GM18511 (cell line): ENCODE results near the gene DBN1.

Experiments used
- ATAC-seq: cut with Tn5 transposase; IDR thresholded peaks from one replicate; pipeline ENCODE4 v1.9.1; 2021; ENCODE audit warnings: mild to moderate bottlenecking, moderate library complexity; ENCODE audit not compliant: unreplicated experiment

DBN1 gene

DNA sequence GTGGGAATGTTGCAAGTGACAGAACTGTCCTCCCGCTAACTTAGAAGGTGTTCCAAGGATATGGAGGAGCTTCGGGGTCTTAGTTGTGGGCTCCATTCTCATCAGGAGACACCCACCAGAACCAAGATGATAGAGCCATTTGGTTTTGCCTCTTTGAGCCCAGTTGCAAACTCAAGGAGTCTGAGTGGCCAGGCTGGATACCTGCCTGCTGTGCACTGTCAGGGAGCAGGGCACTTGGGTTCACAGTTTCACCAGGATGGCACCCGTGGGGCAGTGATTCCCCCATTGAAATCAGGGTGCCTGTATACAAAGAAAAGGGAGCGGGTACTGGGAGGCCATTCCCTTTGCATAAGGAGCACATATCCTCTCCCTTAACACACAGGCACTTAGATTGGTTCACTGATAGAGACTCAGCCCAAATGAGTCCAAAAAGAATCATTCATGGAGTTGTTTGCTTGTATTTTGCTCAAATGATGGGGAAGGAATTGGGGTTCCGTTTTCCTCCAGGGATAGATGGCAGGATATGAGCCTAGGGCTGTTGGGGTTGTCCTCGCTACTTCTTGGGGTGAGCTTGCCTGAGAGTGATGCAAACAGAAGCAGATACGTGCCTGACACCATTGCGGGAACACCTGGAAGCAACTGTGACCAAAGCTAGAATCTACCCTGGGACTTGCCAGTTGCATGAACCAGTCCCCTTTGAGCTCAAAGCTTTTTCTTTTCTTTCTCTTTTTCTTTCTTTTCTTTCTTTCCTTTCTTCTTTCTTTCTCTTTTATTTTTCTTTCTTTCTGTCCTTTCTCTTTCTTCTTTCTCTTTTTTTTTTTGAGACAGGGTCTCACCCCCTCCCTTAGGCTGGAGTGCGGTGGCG is 28.1 kb downstream of the DBN1 start:
- no peak for ATAC-seq

DNA sequence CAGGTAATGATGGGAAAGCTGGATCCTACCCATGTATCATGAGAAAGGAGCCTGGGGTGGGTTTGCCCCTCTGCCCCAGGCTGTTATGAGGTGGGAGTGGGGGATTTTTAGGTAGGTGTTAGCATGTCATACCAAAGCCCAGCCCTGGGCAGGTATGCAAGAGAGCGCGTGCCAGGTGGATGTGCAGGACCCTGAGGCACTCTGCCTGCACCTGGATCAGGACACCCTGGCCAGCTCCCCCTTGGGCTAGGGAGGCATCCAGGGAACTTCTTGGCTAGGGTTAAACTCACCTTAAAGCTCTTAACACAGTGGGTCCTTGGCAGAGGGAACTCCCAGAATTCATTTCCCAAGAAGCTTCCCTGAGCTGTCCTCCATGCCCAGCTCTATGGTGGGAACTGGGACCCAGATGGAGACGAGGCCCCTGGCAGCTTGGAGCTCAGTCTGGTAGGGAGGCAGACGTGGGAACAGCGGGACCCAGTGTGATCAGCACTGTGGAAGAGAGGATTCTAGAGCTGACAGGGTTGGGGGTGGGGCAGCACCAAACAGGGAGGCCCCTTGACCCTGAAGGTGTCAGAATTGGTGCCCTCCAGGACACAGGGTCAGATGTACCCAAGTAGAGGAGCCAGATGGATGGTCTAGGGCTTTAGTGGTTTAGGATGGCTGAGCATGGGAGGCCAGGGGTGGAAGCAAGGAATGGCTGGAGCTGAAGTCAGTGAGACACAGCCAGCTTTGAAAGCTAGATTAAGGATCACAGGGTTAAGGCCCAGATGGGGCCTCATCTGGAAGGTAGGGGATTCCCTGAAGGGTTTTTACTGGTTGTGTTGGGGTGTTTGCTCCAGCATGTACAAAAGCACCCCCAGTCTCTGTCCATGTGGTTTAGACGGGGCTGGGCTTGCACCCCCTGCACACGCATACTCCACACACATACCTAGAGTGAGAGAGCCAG is 29.1 kb downstream of the DBN1 start:
- no peak for ATAC-seq

DNA sequence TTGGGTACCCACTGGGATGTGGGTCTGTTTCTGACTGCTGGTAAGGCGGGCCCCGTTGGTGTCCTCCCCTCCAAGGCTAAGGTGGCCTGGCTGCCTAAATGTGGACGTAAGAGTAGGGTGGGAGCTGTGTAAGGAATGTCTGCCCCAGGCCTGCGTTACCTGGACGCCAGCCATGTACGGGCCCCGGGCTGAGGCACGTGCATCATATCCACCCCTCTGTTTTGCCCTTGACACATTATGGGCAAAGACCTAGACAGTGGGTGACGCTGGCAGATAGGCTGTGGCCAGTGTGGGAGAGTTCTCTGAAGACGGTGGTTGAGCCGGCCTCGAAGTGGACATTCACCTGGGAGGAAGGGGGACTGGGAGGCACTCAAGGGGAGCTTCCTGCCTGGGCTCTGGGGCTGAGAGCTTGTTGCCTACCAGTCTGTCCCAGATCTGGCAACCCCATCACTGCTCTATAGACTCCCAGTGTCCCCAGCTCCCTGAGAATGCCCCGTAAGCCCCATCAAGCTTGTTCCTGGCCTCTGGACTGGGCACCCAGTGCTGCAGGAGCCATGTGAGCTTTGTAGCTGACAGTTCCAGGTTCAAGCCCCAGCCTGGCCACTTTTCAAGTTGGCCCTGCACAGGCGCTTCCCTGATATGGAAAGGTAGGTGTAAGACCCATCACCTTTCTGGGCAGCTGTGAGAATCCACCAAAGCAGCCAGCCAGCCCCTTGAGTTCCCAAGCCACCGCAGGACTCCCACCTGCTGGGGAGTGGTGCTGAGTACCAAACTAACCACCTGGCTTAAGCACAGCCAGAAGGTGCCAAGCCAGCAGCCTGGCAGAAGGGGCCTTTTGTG is 30.1 kb downstream of the DBN1 start:
- no peak for ATAC-seq

DNA sequence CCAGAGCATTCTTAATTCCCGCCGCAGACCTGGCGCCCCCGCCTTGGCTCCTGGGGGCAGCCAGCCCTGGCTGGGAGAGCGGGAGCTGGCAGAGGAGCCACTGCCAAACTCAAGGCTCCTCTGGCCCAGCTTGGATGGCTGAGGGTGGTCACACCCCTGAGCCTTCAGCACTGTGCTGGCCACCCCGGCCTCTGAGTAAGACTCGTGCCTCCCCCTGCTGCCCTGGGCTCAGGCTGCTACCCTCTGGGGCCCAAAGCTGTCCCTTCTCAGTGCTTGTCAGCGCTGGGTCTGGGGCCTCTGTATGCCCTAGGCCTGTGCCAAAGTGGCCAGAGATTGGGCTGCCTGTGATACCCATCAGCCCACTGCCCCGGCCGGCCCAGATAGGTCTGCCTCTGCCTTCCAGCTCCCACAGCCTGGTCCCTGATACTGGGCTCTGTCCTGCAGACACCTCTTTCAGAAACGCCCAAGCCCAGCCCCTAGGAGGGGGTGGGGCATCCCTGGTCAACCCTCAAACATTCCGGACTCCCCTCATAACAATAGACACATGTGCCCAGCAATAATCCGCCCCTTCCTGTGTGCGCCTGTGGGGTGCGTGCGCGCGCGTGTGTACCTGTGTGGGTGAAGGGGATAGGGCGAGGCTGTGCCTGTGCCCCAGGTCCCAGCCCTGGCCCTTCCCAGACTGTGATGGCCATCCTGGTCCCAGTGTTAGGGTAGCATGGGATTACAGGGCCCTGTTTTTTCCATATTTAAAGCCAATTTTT is 31.2 kb downstream of the DBN1 start:
- no peak for ATAC-seq

DNA sequence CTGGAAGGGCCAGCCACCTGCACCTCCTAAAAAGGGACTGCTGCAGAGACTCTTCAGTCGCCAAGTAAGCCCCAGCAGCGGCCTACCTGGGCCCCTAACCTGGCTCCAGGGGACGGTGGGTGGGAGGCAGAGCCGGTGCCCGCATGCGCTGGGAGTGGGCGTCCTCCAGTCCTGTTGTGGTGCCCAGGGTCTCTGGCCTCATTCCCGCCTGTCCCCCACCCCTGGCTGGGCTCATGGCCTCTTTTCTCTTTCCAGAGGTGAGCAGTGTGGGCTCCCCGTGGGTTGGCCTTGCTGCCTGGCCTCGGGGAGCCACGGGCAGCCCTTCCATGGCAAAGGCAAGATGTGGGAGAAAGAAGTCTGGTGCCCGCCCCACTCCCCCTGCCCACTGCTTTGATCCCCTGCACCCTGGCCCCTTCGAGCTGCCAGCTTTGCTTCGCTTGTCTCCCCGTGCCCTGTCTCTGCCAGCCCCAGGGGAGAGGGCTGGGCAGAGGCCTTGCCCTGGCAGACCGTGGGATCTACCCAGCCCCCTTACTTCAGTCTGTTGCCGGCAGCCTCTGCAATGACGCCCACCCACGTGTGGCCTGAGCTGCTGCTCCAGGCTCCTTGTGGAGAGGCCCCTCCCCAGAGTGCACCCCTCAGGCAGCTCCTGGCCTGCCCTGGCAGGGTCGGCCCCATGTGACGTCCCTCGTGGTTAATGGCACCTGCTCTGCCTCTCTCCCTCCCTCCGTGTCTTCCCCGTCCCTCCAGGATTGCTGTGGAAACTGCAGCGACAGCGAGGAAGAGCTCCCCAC is 32.2 kb downstream of the DBN1 start:
- no peak for ATAC-seq

DNA sequence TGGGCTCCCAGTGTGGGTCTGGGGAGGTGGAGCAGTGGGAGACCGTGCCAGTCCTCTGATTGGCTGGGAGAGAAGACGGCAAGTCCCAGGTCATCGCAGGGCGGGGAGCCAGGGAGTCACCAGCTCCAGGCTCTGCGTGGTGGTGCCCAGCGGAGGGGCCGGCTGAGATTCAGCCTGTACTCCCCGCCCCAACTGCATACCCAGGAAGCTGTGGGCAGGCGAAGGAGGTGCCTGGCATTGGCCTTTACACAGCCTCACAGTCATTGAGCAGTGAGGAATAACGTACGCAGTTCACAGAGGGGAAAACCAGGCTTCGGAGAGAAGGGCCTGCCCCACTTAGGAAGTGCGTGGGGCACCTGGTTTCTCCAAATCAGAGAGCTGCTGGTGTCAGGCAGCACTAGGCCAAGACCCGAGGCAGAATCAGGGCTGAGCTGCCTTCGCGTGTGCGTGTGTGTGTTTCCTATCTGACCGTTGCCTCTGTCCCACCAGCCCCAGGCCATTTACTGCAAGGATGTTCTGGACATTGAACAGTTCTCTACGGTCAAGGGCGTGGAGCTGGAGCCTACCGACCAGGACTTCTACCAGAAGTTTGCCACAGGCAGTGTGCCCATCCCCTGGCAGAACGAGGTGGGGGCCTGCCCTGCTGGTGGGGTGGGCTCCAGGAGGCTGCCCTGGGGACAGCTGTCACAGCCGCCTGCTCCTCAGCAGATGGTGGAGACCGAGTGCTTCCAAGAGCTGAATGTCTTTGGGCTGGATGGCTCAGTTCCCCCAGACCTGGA is 33.0 kb downstream of the DBN1 start:
- ATAC-seq, result no peak

DNA sequence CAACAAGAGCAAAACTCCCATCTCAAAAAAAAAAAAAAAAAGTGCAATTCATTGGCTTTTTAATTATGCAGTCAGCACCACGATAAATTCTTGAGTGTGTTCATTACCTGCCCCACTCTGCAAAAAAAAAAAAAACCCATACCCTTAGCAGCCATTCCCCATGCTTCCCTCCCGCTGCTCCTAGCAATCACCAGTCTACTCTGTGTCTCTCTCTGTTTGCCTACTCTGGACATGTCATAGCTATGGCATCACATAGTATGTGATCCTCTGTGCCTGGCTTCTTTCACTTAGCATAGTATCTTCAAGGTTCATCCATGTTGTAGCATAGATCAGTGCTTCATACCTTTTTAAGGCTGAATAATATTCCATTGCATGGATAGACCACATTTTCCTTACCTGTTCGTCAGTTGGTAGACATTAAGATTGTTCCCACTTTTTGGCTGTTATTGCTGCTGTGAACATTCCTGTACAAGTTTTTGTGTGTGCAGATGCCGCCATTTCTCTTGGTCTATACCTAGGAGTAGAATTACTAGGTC is 33.8 kb downstream of the DBN1 start:
- no peak for ATAC-seq

DNA sequence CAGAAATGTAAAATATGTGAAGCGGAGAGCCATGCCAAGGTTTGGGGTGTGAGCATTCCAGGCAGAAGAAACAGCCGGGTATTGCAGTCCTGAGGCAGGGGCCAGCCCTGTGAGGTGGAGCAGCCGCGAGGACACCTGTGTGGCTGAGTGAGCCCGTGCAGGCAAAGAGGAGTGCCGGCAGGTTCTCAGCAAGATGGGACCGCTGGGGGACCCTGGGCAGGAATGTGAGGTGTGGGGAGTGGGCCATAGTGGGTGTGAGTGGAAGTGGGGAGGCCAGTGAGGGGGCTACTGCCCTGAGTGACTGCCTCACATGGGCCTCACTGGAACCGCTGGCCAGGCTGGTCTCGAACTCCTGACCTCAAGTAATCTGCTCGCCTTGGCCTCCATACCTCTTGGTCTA is 35.0 kb downstream of the DBN1 start:
- no peak for ATAC-seq

DNA sequence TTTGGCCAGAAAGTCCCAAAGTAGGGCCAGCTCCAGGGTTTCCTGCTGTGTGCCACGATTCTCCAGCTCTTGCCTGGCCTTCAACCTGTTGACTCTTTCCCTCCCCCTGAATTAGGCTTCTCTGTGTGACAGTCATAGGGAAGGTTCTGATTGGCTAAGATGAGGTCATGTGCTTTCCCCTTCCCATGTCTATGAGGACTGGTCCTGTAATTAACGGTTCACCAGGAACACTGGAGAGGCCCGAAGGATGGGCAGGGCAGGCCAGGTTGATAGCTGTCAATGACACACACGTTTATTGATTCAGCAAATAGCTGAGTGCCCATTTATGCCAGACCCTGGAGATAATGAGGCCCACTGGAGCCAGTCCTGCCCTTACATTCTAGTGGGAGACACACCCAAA is 35.8 kb downstream of the DBN1 start:
- ATAC-seq, result no peak

DNA sequence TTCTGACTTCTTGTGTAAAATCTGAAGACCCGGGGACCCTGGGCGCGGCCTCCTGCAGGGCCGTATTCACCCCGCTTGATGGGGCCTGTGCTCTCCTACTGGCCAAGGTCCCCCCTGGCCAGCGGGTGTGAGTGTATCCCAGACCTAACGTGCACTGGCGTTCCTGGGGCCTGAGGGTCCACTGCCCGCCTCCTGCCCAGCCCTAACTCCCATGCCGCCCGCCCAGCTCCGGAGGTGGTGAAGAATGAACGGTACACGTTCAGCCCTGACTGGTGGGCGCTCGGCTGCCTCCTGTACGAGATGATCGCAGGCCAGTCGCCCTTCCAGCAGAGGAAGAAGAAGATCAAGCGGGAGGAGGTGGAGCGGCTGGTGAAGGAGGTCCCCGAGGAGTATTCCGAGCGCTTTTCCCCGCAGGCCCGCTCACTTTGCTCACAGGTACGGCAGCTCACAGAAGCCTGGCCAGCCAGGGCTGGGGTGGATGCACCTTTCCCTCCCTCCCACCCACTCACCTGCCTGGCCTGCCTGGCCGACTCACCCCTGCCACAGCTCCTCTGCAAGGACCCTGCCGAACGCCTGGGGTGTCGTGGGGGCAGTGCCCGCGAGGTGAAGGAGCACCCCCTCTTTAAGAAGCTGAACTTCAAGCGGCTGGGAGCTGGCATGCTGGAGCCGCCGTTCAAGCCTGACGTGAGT is 37.4 kb downstream of the DBN1 start:
- no peak for ATAC-seq

DNA sequence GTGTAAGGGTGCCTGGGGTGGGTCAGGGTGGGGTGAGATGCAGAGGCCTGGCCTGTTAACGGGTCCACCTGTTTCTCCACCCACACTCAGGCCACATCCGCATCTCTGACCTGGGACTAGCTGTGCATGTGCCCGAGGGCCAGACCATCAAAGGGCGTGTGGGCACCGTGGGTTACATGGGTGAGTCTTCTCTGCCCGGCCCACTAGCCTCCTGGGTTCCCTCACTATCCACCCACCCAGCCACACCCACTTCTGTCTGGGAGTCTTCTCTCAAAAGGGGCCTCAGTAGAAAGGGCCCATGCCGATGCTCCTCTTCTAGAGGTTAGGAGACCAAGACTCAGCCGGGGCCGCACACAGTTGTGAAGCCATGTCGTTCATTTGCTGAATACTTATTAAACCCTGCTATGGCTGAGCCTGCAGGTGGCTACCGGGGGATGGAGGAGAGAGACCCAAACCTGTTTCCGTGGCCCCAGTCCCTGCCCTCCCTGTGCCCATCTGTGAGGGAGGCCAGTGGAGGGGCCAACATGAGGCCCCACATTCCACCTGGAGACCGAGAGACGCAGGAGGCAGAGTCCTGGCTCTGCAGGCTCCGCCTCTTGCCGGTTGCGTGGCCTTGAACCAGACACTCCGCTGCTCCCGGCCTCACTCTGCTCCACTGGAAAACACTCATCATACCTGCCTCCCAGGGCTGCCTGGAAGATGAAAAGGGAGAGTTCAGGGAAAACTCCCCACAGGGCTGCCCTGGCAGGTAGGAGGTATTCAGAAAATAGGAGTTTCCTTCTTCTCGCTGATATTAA is 38.3 kb downstream of the DBN1 start:
- no peak for ATAC-seq

DNA sequence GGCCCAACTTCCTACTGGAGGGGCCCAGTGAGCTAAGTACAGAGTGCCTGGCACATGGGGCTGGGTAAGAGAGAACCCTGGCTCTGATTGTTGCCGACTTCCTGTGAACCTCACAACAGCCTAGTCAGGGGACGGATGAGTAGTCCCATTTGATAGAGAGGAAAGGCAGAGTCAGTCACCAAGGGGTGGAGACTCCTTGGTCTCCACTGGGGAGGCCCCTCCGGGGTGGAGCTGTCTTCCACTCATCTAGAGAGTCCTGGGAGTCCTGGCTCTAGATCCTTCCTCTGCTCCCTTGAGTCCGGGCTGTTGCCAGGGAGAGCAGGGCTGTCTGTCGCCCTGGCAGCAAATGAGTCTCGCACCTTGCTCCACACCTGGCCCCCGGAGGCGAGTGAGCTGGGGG is 39.0 kb downstream of the DBN1 start:
- no peak for ATAC-seq

DNA sequence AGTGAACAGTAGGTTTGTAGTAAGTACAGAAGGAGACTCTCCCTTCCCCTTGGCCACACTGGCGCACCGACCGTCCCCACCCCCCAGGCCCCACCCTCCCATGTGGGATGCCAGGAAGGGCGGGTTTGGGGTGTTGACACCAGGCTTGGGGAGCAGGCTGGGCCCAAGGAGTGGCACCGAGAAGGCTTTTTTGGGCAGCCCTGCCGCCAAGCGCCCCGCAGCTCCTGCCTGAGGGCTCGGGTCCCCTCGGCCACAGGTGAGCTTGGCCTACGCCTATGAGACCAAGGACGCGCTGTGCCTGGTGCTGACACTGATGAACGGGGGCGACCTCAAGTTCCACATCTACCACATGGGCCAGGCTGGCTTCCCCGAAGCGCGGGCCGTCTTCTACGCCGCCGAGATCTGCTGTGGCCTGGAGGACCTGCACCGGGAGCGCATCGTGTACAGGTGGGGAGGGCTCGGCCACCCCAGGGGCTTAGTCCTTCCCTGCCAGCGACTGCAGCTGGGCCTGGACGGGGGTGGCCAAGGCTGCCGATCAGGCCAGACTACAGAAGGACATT is 39.7 kb downstream of the DBN1 start:
- ATAC-seq, result no peak

DNA sequence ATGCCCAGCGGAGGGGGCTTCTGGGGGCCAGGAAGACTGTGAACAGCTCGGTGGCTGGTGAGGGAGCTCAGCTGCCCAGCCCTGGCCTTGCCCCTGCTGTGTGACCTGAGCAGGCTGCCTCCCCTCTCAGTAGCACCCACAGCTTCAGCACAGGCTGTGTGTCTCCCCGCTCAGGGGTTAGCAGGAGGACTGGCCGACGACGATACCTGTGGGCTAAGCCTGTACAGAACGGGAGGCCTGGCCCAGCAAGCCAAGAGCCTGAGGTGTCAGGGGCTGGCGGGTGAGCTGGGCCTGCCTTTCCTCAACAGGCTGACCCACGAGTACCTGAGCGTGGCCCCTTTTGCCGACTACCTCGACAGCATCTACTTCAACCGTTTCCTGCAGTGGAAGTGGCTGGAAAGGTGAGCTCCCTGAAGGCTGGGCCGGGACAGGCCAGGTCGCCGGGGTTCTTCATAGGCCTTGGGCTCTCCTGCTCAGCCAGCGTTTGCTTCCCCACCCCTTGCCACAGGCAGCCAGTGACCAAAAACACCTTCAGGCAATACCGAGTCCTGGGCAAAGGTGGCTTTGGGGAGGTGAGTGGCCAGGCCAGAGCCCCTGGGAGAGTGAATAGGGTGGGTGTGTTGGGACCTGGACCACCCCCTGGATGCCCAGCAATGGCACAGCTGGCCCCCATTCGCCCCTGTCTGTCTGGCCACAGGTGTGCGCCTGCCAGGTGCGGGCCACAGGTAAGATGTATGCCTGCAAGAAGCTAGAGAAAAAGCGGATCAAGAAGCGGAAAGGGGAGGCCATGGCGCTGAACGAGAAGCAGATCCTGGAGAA is 40.4 kb downstream of the DBN1 start:
- no peak for ATAC-seq

DNA sequence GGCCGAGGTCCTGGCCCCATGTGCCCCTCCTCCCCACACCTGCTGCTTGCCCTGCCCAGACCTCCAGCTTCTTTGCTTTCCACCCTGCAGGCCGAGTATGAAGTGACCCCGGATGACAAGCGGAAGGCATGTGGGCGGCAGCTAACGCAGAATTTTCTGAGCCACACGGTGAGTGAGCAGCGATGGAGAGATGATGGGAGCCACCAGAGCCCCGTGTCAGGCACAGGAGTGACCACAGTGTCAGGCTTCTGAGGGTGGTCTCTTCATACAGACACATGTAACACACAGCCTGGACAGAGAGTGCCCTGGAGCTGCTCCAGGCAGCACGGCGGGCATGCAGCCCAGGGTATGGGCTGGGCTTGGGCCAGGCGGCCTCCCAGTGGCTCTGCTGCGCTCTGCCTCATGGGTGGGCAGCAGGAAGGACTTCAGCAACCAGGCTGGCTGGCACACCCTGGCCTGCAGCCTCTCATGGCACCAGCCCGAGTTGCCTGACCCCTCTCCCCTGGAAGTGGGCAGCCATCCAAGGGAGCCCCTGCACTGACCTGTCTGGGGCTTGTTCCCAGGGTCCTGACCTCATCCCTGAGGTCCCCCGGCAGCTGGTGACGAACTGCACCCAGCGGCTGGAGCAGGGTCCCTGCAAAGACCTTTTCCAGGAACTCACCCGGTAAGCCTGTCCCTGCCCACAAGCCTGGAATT is 41.1 kb downstream of the DBN1 start:
- no peak for ATAC-seq
